ENCODE data around the gene MNT.

Gene MNT

DNA sequence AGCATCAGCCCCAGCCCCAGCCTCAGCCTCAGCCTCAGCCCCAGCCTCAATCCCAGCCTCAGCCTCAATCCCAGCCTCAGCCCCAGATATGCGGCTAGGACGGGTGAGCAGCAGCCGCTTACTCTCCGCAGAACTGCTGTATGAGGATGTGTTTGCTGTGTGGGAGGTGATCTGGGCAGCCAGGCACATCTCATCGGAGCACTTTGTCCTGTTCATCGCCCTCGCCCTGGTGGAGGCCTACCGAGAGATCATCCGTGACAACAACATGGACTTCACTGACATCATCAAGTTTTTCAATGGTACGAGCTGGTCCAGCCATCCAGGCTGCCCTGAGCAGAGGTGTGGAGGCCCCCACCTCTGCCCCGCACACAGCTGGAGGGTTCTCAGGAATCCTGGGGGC is 22.0 kb downstream of the MNT start:
- no peak for DNase-seq

DNA sequence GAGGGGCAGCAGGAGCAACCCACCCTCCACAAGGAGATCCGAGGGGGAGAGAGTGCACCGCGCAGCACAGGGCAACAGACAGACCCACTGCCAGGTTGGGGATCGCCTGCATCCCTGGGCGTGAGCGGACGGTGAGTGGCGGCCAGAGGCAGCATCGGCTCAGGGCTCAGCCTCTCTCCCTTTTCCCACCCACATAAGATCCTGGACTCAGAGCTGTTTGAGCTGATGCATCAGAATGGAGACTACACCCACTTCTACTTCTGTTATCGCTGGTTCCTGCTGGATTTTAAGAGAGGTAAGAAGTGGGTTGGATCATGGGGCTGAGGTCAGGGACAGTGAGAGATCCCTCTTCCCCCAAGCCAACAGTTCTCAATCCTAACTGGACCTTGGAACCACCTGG is 23.2 kb downstream of the MNT start:
- no peak for DNase-seq

DNA sequence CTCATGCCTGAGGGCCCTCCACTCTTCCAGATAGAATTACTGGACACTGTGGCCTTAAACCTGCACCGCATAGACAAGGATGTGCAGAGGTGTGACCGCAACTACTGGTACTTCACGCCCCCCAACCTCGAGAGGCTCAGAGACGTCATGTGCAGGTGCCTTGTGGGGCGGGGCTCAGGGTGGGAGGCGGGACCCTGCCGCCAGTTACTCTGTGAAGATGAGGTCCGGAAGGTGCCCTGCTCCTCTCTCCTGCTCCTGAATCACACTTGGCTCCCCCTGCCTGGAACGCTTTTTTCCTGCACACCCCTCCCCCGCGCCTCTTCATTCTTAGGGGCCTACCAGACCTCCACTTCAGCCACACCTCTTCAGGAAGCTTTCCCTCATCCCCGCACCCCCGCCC is 24.8 kb downstream of the MNT start:
- DNase-seq, result no peak

DNA sequence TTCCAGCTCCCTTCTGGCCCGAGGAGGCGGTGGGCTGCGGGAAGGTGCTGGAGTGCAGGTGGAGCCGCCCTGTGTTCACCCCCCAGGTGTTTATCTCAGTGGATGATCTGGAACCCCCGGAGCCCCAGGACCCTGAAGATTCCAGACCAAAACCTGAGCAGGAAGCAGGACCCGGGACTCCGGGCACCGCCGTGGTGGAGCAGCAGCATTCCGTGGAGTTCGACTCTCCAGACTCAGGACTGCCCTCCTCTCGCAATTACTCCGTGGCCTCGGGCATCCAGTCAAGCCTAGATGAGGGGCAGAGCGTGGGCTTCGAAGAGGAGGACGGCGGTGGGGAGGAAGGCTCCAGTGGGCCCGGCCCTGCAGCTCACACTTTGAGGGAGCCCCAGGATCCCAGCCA is 25.5 kb downstream of the MNT start:
- DNase-seq, result no peak

DNA sequence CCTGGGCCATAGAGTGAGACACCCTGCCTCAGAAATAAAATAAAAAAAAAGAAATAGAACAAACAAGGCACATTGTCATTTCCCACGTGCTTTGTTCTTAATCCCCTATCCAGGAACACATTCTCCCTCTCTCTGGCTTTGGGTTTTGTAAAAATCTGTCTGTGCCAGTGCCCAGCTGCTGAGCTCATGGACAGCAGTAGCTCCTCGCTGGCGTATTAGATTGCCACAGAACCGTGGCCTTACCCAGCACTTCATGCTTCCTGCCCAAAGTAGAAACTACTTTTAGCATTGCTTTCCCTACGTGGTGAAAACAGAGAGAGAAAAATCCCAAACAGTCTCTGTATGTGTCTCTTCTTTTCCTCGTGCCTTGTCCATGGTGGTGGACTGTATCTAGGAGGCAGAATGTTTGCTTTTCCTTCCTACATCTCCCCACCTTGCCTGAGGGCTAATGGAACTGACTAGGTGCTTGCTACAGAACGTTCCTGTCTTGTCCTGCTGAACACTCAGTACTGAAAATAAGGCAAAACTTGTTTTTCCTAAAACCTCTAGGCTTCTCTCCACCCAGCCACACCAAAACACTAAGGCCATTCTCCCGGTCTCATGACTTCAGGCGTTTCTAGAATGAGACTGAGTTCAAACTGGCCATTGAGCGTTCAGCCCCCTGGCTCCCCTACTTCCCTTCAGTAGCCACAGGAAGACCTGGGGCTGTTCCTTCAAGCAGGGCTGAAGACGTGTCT is 26.1 kb downstream of the MNT start:
- no peak for DNase-seq

DNA sequence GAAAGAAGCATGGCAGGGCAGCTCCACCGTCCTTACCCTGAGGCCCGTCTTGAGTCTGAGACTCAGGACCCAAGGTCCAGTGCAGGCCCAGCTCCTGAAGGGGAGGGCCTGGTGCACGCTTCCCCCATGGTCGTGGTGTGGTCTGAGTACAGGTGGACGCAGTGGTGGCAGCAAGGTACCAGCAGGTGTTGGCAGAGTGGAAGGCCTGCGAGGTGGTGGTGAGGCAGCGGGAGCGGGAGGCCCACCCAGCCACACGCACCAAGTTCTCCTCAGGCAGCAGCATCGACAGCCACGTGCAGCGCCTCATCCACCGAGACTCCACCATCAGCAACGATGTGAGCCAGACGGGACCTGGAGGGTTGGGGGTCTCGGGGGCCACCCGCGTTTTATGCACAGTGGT is 27.7 kb downstream of the MNT start:
- no peak for DNase-seq

DNA sequence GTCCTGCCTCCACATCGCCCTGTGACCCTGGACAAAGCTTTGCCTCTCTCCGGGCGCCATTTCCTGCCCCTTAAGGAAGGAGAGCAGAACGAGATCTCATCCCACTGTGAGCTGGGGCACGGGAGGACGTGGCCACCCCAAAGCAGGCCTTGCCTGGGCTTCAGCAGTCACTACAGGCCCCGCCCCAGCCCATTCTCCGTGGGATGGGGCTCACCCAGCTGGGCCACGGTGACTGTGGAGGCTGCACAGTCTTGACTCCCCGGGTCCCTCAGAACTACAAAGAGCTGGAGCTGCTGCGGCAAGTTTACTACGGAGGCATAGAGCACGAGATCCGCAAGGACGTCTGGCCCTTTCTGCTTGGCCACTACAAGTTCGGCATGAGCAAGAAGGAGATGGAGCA is 28.2 kb downstream of the MNT start:
- DNase-seq, result no peak

DNA sequence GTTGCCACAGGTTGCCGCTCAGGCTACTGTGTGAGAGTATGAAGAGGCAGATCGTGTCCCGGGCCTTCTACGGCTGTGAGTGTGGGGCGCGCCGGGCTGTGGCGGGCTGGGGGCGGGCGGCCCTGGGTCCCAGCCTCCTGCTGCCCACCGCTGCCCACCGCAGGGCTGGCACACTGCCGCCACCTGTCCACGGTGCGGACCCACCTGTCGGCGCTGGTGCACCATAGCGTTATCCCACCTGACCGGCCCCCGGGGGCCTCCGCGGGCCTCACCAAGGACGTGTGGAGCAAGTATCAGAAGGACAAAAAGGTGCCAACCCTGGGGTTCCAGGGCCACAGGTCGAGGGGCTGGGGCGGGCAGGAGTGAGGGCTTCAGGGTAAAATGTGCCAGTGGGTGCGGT is 28.7 kb downstream of the MNT start:
- DNase-seq, result no peak

DNA sequence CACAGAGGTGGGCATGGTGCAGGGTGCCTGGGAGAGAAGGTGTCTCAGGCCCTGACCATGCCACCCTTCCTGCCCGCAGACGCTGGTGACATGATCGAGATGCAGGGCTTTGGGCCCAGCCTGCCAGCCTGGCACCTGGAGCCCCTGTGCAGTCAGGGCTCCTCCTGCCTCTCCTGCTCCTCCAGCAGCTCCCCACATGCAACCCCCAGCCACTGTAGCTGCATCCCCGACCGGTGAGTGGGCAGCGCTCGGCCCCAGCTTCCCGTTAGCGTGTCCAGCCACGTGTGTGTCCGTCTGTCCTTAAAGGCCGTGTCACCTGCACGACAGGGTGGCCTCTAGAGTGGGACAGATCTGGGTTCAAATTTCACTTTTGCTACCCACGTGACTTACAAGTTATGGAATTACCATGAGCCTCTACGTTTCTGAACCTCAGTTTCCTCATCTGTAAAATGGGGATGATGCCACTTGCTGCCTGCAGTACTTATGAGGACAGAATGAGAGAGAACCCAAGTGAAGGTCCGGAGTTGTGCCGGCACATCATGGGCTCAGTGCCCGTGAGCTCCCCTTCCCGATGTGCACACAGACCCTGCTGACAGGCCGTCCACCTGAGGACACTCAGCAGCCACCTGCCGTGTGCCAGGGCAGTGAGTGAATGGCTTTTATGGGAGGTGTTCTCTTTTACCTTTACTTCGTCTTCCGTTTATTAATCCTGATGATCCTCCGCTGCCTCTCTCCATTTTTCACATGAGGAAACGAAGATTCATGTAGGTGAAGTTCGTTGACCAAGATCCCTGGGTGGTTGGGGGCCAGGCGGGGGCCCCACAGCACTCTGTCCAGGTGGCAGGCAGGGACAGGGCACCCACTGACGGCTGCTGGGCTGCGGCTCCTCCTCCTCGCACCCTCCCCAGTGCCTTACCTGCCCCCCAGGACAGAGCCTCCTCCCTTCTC is 29.4 kb downstream of the MNT start:
- no peak for DNase-seq

DNA sequence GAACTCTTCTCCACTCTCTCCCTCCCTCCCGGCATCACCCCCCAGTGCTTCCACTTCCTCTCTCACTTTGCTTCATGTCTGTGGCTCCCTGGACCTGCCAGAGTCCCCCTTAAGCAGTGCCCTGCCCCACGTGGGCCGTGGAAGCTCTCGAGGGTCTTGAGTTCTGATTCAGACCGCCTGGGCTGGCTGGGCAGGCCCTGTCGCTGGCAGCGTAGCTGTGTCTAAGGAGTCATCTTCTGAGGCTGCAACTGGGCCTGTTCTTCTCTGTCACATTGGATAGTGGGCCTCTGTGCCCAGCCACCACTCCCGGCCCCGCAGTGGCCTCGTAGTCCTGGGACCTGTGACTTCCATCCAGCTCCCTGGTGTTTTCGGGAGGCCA is 30.7 kb downstream of the MNT start:
- DNase-seq, result no peak

DNA sequence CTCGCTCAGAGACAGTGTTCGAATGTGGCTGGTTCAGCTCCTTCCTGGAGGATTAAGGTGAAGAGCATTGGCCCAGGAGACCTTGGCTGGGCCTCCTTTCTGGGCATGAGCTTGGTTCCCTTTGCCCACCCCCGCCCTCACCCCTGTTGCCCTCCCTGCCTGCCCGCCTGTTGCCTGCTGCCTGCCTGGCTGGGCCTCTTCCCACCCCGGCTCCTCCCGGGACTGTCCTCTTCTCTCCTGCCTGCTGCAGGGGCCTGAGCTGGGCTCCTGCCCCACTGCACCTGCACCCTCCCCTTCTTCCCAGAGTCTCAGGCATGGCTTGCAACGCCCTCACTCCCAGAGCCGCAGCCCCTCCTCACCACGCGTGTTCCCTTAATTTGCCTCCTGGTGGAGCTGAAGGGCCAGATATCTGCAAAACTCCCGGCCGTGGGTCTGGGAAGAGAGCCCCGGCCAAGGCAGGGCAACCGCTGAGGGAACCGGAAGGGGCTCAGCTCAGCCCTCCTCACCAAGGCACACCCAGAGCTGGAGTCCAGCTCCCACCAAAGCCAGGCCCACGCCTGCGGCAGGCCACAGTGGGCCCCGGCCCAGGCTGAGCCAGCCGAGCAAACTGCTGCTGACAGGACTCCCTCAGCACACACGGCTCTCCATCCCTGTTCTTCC is 31.2 kb downstream of the MNT start:
- no peak for DNase-seq

DNA sequence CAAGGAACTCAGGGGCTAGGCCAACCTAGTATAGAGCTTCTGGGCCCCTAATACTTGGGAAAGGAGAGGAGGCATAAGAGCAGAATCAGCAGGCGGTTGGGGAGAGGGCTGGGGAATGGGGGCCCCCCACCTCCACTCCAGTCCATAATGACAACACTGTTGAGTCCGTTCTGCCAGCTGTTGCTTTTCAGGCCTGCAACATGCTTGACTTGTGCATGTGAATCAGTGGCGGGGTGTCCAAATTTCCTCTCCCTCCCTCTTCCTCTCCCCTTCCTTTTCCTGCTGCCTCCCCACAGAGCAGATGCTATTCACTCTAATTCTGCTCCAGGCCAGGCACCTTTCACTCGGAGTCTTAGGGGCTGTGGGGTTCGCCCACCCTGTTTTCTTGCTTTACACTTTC is 31.8 kb downstream of the MNT start:
- DNase-seq, result peak; percentile 28

DNA sequence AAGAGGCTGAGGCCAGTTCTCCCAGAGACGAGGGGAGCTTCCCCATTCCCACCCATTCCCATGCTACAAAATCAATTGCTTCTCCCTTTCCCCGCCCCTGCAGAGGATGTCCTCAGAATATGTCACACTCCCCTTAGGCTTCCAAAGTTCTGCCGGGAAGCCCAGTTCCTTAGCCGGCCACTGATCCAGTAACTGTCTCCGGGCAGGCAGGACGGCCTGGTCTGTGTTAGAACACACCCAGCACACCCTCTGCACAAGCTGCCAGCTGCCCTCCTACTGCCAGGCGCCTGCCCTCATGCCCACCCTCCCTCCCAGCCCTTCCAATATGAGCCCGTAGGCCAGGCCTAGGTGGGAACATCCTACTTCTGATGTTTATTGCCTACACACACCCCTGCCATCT is 32.5 kb downstream of the MNT start:
- peak; percentile 64 for DNase-seq

DNA sequence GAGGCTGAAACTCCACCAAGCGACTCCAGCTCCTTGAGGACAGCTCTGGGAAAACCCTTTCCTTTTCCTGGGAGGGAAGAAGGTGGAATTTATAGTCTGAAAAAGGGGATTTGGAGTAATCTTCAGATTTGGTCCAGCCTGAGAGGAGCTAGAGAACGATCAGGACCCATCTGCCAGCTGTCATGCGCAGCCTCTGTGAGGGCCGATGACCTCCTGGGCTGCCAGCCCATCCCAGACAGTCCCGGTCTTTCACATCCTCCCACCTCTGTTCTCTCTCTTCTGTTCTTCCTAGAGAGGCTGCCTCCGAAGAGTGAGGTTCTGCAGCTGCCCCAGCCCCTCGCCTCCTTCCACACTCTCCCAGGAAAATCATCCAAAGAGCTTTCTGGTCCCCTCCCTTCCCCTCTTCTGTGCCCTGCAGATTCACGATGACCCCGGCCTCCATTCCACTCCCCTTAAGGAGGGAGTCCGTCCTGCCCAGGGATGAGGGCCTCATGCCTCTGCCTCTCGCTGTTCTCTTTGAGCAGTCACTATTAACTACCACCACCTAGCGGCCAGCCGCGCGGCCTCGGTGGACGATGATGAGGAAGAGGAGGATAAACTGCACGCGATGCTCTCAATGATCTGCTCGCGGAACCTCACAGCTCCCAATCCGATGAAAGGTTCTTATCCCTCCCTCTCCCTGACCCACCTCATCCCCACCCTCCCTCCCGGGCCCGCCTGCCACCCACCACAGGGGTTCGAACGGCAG is 33.9 kb downstream of the MNT start:
- no peak for DNase-seq

DNA sequence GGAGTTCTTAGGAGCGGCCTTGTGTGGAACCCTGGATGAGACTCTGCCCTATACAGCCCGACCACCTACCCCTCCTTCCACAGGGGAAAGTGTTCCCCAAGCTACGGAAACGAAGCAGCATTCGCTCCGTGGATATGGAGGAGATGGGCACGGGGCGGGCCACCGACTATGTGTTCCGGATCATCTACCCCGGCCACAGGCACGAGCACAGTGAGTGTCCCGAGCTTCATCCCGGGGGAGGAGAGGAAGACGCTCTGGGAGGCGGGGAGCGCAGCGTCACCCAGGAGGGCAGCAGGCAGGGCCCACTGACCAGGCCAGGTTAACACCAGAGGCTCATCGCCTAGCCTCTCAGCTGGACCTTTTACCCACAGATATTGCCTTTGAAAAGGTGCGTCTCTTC is 35.7 kb downstream of the MNT start:
- DNase-seq, result no peak

DNA sequence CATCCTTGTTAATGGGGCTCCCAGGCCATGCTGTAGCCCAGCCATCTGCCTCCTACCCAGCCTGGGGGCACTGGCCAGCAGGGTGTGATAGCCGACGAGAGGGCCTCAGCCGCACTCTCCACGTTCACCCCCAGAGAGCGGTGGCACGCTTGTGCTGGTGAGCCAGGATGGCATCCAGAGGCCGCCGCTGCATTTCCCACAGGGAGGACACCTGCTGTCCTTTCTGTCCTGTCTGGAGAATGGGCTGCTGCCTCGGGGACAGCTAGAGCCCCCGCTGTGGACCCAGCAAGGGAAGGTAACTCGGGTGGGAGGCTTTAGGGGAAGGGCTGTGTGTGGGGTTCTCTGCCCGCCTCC is 36.1 kb downstream of the MNT start:
- DNase-seq, result no peak

DNA sequence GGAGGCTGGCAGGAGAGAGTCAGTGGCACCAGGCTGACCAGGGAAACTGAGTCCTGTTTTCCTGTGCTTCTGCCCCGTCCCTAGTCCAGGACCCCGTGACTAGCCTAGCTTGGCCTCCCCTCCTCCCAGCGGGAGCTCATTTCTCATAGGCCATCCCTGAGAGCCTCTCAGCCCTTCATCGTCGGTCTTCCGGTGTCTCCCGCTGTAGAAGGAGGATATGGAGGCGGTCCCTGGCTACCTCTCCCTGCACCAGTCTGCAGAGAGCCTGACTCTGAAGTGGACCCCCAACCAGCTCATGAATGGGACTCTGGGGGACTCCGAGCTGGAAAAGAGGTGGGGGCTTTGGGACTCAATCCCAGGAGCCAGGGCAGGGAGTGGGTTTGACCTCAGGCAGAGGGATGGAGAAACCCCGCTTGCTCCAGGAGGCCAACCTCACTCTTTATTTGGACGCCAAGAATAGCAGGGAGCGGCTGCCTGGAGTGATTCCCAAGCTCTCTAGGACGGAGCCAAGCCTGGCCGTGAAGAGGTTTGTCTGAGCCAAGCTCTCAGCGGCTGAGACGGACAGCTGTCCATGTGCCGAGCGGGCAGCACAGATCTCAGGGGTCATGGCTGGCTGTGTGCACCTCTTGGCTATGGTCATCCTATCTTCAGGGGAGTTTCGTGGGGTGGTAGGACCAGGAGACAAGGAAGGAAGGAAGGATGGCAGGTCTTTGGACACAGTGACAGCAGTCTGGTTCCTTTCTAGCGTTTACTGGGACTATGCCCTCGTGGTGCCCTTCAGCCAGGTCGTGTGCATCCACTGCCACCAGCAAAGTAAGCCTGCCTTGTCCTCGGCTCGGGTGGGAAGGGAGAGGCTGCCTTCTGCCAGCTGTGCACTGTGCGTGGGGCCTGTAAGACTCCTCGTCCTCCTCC is 36.8 kb downstream of the MNT start:
- DNase-seq, result no peak

DNA sequence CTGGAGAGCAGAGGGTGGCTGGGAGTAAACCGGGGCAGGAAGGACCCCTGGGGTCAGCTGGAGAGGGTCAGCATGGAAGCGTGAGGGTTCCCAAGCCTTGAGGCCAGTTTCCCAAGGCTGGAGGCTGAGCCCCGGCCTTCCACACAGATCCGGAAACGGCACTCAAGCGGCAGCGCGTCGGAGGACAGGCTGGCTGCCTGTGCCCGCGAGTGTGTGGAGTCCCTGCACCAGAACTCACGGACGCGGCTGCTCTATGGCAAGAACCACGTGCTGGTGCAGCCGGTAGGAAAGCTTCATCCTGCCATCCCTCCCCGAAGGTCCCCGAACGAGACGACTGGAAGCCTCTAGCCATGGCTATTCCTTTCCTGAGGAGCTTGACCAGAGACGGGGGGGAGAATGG is 37.5 kb downstream of the MNT start:
- DNase-seq, result no peak

DNA sequence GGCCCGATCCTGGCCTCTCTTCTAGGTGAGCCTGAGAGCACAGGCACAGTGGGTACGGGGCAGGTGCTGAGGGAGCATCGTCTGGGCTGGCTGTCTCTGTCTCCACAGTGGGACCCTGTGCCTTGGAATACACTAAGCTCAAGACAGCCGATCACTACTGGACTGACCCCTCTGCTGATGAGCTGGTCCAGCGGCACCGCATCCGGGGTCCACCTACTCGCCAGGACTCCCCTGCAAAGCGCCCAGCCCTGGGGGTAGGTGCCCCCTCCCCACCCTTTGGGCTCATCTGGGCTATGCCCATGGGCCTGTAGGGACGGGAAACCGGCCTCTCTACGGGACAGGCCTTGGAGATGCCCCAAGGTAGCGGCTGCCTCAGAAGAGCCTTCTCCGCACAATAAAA is 38.0 kb downstream of the MNT start:
- DNase-seq, result no peak

DNA sequence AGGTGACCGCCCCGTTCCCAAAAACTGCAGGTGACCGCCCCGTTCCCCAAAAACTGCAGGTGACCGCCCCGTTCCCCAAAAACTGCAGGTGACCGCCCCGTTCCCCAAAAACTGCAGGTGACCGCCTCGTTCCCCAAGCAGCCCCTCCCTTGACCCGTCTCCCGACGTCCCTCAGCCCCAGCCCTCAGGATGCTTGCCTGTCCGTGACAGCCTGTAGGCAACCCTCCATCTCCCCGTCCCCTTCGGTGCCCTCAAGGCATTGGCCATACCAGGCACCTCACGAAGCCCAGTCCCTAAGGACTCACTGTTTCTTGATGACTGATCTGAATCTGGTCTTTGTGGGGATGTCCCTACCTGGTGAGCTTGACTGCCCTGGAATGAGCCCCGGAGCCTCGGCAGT is 38.4 kb downstream of the MNT start:
- no peak for DNase-seq

DNA sequence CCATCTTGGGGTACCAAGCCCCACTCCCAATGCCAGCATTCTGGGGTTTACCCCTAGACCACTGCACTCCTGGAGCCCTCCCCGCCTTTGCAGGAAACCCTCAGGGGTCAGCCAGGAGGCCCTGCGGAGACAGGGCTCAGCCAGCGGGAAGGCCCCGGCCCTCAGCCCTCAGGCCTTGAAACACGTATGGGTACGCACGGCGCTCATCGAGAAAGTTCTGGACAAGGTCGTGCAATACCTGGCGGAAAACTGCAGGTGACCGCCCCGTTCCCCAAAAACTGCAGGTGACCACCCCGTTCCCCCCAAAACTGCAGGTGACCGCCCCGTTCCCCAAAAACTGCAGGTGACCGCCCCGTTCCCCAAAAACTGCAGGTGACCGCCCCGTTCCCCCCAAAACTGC is 38.8 kb downstream of the MNT start:
- DNase-seq, result no peak

Data from DMS 273 treated with DMSO at 0.1 percent for 48 hours (cell line).